Neural progenitor cell (in vitro differentiated cells): ENCODE data around the gene MOBP. TPM values are rescaled to one million over a fixed set of nuclear protein-coding genes. Genes with fewer than 3 reads are reported as not detected.

ENCODE experiments used
- DNase-seq: peaks from one replicate; pipeline ENCODE4 v3.0.0-alpha.2; 2016; ENCODE audit warnings: low spot score
- H2AFZ ChIP-seq: fragments of 200-600 bp; sonication (generic); replicated peaks from 2 replicates; pipeline ENCODE4 v1.6.1; 2016; ENCODE audit warnings: antibody characterized with exemption
- H3F3A ChIP-seq: fragments of 200-600 bp; sonication (generic); 2 replicates; pipeline ENCODE4 v1.6.1; 2016; ENCODE audit warnings: antibody characterized with exemption, low read depth
- H3K27ac ChIP-seq: fragments of 200-600 bp; sonication (generic); 2 replicates; pipeline ENCODE4 v1.5.1; 2016; ENCODE audit warnings: mild to moderate bottlenecking
- H3K27me3 ChIP-seq: fragments of 200-600 bp; sonication (generic); 2 replicates; pipeline ENCODE4 v1.6.1; 2016; ENCODE audit warnings: mild to moderate bottlenecking, moderate library complexity
- H3K36me3 ChIP-seq: fragments of 200-600 bp; sonication (generic); 2 replicates; pipeline ENCODE4 v1.5.1; 2016
- H3K4me1 ChIP-seq: fragments of 200-600 bp; sonication (generic); 2 replicates; pipeline ENCODE4 v1.6.1; 2016; ENCODE audit warnings: mixed run types
- H3K4me2 ChIP-seq: fragments of 200-600 bp; sonication (generic); 2 replicates; pipeline ENCODE4 v1.6.1; 2016
- H3K4me3 ChIP-seq: fragments of 200-600 bp; sonication (generic); 2 replicates; pipeline ENCODE4 v1.5.1; 2016
- H3K79me2 ChIP-seq: fragments of 200-600 bp; sonication (generic); 2 replicates; pipeline ENCODE4 v1.6.1; 2016; ENCODE audit warnings: low read depth
- H3K9ac ChIP-seq: fragments of 200-600 bp; sonication (generic); 2 replicates; pipeline ENCODE4 v1.6.1; 2016
- H3K9me3 ChIP-seq: fragments of 200-600 bp; sonication (generic); 2 replicates; pipeline ENCODE4 v1.5.1; 2016; ENCODE audit warnings: low read depth
- H4K20me1 ChIP-seq: fragments of 200-600 bp; sonication (generic); 2 replicates; pipeline ENCODE4 v1.6.1; 2016; ENCODE audit warnings: low read depth
- H3K27ac Mint-ChIP-seq: 3 replicates; pipeline ENCODE4 v1.8.0; 2021; ENCODE audit warnings: mixed read lengths
- H3K27me3 Mint-ChIP-seq: 2 replicates; pipeline ENCODE4 v1.8.0; 2022; ENCODE audit warnings: low read depth, mild to moderate bottlenecking, inconsistent platforms, moderate library complexity, mixed read lengths; ENCODE audit not compliant: insufficient read depth
- H3K36me3 Mint-ChIP-seq: 3 replicates; pipeline ENCODE4 v1.8.0; 2021; ENCODE audit warnings: mixed read lengths
- H3K4me1 Mint-ChIP-seq: 3 replicates; pipeline ENCODE4 v1.8.0; 2021; ENCODE audit warnings: mixed read lengths
- H3K4me3 Mint-ChIP-seq: 3 replicates; pipeline ENCODE4 v1.8.0; 2021; ENCODE audit warnings: mild to moderate bottlenecking, moderate library complexity, mixed read lengths
- H3K9me3 Mint-ChIP-seq: 3 replicates; pipeline ENCODE4 v1.8.0; 2020; ENCODE audit warnings: mixed read lengths
- CTCF ChIP-seq: fragments of 200-600 bp; sonication (generic); IDR thresholded peaks from 2 replicates; pipeline ENCODE4 v1.5.1; 2017; ENCODE audit warnings: antibody characterized with exemption, mild to moderate bottlenecking
- EZH2 ChIP-seq: fragments of 200-600 bp; sonication (generic); IDR thresholded peaks from 2 replicates; pipeline ENCODE4 v1.6.1; 2017; ENCODE audit warnings: antibody characterized with exemption, mild to moderate bottlenecking, moderate library complexity
- EZH2phosphoT487 ChIP-seq: fragments of 200-600 bp; sonication (generic); IDR thresholded peaks from 2 replicates; pipeline ENCODE4 v1.6.1; 2017; ENCODE audit warnings: antibody characterized with exemption
- total RNA-seq: library from RNA; depleted of rRNA; stranded (reverse); fragments of >200 nt; gene quantifications from 2 replicates; pipeline ENCODE4 v1.2.3, GENCODE V29; 2015; ENCODE audit warnings: low replicate concordance

MOBP gene
- total RNA-seq, 1 donor from 2014 or later: not detected

- H3K4me3 Mint-ChIP-seq: no peak overlapping the region
- H3K27ac Mint-ChIP-seq: no peak overlapping the region
- no peaks in the 10 kb centered on the region for H3K27me3 Mint-ChIP-seq
- H3K4me1 Mint-ChIP-seq: no peaks in the 10 kb centered on the region
- Histone ChIP-seq H3K4me1 (peaks cover 4% of the 10 kb centered on the region), H3F3A (no peaks in the 10 kb centered on the region), H3K9me3 (no peaks in the 10 kb centered on the region), H4K20me1 (no peaks in the 10 kb centered on the region), H3K27ac (no peak overlapping the region), H3K4me2 (no peak overlapping the region), H3K27me3 (no peaks in the 10 kb centered on the region), H3K9ac (no peak overlapping the region), H3K4me3 (no peak overlapping the region), H3K36me3 (no peaks in the 10 kb centered on the region), H3K79me2 (no peaks in the 10 kb centered on the region), H2AFZ (no peak overlapping the region)
- no peaks in the 10 kb centered on the region for H3K36me3 Mint-ChIP-seq
- H3K9me3 Mint-ChIP-seq: peaks cover 7% of the 10 kb centered on the region
- no peak for DNase-seq
- no peak for TF ChIP-seq EZH2
- no peak for TF ChIP-seq EZH2phosphoT487
- TF ChIP-seq CTCF: no peak
These were observed 80.8 kb downstream of the MOBP start for GRCh38 chr3:39548282-39548681.

- Histone ChIP-seq H3K79me2 (no peaks in the 10 kb centered on the region), H4K20me1 (no peaks in the 10 kb centered on the region), H3K9me3 (no peaks in the 10 kb centered on the region), H3K9ac (no peak overlapping the region), H3K4me3 (no peak overlapping the region), H3K27ac (no peak overlapping the region), H3K4me1 (peaks cover 4% of the 10 kb centered on the region), H2AFZ (no peak overlapping the region), H3K36me3 (no peaks in the 10 kb centered on the region), H3K27me3 (no peaks in the 10 kb centered on the region), H3F3A (no peaks in the 10 kb centered on the region), H3K4me2 (no peak overlapping the region)
- DNase-seq: no peak
- no peaks in the 10 kb centered on the region for H3K27me3 Mint-ChIP-seq
- no peak overlapping the region for H3K4me3 Mint-ChIP-seq
- no peaks in the 10 kb centered on the region for H3K36me3 Mint-ChIP-seq
- peaks cover 10% of the 10 kb centered on the region for H3K9me3 Mint-ChIP-seq
- H3K4me1 Mint-ChIP-seq: no peaks in the 10 kb centered on the region
- TF ChIP-seq CTCF: no peak
- TF ChIP-seq EZH2phosphoT487: no peak
- no peak for TF ChIP-seq EZH2
- no peak overlapping the region for H3K27ac Mint-ChIP-seq
These were observed 83.0 kb downstream of the MOBP start for GRCh38 chr3:39550354-39551051.

Other genes with a start within 250 kb of the MOBP start
- 0.06 TPM in 1 of 2 replicates, not detected in the other for gene CX3CR1, start 187.6 kb upstream of the MOBP start, total RNA-seq
- not detected in 2 replicates for gene CCR8, start 138.0 kb upstream of the MOBP start, total RNA-seq
- gene SLC25A38, start 84.3 kb upstream of the MOBP start, total RNA-seq: 19.3 and 26.6 TPM in 2 replicates
- 2,504 and 2,714 TPM in 2 replicates for gene RPSA, start 61.0 kb upstream of the MOBP start, total RNA-seq